NCI-H2107 treated with DMSO at 0.1 percent for 48 hours (cell line): Measurements from ENCODE around the gene CDC42EP3.

Experiments
- DNase-seq: peaks from one replicate; lab custom pipeline; 2025; ENCODE audit not compliant: unreplicated experiment; lab: John Stamatoyannopoulos, UW

The CDC42EP3 gene, protein sequence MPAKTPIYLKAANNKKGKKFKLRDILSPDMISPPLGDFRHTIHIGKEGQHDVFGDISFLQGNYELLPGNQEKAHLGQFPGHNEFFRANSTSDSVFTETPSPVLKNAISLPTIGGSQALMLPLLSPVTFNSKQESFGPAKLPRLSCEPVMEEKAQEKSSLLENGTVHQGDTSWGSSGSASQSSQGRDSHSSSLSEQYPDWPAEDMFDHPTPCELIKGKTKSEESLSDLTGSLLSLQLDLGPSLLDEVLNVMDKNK

GRCh38 chr2:37671009-37671815, at the start of gene CDC42EP3:
CDC42EP3 (minus strand) TSS chr2:37671642; CDS start chr2:37646587, 25,055 bp downstream.
- DNase-seq = no peak

DNA sequence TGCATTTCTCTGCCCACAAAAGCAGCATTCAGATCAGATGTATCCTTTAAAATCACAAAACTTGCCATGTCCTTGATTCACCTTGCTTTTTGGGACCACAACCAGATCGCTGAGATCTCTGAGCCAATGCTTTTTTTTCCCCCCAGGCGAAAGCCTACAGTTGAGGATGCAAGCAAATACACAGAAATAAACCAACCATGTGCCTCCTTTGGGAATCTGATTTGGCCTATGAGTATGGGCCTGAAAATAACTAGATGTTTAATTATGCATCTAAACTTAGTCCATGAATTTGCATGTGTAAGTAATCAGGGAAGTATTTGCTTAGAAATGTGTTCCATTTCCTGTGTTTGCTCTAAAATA, 49.7 kb upstream of the CDC42EP3 start:
- no peak for DNase-seq

DNA sequence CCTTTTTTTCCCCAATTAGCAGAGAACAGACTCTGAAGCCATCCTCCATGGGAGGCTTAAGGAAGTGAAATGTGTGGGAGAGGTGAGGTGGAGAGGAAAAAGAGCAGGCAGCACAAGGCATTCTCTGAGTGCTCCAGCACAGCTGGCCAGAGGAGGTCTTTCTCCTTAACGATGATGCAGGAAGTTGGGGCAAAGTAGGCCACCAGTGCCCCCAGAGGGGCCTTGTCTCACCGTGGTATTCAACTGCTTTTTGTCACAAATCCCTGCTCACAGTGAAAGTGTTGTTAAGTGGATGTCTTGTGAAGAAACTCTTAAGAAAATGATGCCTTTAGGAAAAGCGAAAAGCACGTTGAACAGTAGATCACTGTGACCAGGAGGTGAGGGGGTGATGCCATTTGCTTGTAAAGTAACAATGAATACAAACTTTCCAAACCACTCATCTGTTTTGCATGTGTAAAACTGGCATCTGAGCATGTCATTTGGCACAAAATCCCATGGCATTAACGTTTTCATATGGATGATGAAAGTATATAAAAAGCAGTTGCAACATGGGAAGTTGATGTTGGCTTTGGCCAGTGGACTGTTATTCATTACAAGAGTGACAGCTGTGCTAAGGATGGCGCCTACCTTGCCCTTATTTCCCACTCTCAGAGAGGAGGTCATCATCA, 49.2 kb upstream of the CDC42EP3 start:
- no peak for DNase-seq

- no peak for DNase-seq
Measured at GRCh38 chr2:37718515-37719161, 47.2 kb upstream of the CDC42EP3 start.

DNA sequence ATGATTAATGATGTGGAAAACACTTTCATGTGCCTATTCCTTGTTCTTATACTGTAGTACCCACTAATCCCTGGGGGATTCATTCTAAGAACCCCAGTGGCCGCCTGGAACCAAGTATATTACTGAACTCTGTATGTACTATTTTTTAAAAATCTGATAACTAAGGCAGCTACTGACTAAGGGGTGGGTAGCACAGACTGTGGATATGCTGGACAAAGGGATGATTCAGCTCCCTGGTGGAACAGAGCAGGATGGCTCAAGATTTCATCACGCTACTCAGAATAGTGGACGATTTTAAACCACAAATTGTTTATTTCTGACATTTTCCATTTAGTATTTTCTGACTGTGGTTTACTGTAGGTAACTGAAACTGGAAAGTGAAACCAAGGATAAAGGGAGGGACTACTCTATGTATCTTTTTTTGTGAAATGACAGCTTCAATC, 41.8 kb upstream of the CDC42EP3 start:
- no peak for DNase-seq

GRCh38 chr2:37711831-37712230, 40.4 kb upstream of the CDC42EP3 start:
- no peak for DNase-seq

- DNase-seq = no peak
Measured at GRCh38 chr2:37711308-37711731, 39.9 kb upstream of the CDC42EP3 start.

DNA sequence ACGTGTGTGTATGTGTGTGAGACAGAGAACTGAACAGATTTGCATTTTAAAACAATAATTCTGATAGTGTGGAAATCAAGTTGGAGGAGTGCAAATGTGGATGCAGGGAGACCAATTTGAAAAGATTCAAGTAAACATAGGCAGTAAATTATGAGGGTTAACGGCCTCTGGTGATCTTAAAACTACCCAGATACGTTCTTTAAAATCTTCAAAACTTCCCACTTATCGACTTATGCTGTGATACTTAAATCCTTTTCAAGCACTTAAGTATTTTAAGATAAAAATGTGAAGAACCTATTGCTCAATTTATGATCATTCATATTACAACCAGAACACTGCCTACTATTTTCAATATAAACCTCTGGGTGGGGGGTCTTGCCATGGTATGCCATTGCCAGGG, 37.7 kb upstream of the CDC42EP3 start:
- DNase-seq = no peak

DNA sequence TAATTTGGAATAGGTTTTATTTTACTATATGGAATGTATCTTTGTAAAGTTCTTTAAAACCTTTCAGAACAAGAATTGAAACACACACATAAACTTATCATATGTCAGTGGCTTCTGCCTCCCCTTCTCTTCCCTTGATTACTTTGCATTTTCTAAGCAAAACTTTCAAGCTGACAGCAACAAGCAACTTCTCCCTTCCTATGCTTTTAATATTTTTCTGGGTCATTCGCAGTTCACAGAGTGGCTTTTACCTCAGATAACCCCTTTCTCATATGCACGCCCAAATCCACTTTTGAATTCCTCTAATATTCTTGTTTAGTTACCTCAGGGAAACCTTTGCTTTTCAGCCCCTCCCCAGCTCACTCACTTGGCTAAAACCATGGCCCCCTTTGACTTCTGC, 36.7 kb upstream of the CDC42EP3 start:
- DNase-seq = no peak

DNA sequence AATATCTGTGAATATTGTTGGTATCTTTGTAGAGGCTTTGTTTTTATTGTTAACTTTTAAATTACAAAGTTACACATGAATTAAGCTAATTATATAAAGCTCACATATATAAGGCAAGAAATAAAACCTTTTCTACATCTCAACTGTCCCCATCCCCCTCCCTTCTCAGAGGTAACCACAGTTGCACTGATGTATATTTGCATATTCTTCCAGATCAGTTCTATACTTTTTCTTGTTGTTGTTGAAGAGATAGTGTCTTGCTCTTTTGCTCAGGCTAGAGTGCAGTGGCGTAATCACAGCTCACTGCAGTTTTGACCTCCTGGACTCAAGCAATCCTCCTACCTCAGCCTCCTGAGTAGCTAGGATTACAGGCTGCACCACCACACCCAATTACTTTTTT, 36.0 kb upstream of the CDC42EP3 start:
- DNase-seq = no peak

DNA sequence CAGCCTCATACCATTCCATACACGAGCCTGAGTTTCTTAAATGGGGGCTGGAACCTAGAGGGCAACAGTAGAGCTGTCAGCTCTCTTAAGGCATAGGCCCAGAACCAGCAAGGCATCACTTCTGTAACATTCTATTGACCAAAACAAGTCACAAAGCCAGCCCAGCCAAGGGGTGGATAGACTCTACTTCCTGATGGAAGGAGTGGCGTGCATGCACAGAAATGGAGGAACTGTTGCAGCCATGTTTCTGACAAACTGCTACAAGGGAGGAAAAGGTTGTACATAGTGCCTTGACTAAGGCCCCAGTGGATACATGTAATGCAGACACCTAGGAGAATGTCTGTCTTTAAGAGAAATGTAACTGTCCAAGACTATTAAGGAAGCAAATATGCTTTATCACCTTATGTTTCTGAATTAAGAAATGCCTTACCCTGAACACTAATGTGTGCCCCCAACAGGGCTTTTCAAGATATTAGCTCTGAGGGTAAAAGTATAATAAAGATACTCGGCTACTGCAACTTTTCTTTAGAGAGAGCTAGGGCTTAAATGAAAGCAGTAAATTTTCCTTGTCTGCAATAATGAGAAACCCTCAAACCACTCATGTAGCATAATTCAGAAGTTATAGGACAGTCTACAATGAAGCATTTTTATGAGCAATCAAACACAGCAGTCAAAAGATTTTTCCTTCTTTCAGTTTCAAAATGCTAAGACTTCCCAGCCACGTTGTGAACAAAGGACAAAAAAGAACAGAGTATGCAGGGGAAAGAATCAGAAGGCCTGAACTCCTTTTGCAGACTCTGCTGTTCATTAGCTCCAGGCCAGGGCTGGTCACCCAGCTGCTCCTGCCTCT, 35.1 kb upstream of the CDC42EP3 start:
- DNase-seq = no peak

GRCh38 chr2:37705191-37705590, 33.7 kb upstream of the CDC42EP3 start:
- no peak for DNase-seq

DNA sequence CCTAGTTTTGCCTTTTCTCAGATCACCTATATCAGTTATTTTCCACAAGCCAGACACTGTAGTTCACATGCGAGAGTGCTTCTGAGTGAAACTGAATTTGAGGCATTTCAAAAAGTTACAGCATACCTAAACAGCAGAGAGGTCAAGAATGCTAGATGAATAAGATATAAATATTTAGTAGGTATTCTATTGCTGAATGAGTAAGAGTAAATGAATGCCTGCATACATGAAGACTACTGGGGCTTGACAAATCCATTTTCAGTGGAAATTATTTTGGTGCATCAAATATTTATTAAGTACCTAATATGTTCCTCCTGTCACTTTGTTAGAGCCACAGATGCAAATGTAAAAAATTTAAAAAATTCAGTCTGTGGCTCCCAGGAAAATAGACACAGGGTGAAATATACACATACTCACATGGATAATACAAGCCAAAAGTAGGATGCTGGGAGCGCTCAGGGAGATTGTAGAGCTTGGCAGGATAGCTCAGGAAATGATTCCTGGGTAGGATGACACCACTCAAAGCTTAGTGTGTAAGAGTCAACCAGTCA, 27.6 kb upstream of the CDC42EP3 start:
- no peak for DNase-seq

DNA sequence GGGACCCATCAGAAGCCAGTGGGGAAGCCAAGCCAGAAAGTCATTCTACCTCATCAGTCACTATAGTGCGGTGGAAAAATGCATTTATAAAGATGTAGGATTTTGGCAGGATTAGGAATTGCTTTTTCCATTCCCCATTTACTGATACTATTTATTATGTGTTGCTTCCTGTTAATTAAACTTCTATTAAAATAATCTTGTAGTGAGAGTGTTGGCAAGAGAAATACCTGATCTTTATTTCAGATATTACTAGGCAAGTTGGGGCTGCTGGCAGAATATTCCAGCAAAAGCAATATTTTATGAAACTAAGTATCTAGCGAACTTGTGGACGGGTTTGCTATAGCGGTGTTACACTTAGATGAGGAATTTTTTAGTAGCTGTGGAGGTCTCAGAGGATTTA, 23.9 kb upstream of the CDC42EP3 start:
- no peak for DNase-seq

DNA sequence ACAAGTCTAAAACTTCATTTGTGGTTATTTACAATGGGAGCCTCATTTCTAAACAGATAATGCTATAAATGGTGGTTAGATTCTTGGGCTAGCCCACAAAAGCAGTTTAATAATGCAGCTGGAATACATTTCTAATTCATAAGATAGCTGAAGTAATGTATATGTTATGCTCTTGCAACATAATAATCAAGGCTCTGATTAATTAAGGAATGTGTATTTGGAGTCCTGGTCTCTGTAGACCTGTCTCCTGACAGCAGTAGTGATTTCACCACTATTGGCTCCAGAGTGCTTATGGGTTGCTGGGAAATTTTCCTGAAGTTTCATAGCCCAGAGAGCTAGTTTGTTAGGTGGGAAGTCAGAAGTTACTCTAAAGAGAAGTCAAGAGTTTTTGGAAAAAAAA, 21.3 kb upstream of the CDC42EP3 start:
- no peak for DNase-seq

GRCh38 chr2:37689751-37690150, 18.3 kb upstream of the CDC42EP3 start:
- no peak for DNase-seq

DNA sequence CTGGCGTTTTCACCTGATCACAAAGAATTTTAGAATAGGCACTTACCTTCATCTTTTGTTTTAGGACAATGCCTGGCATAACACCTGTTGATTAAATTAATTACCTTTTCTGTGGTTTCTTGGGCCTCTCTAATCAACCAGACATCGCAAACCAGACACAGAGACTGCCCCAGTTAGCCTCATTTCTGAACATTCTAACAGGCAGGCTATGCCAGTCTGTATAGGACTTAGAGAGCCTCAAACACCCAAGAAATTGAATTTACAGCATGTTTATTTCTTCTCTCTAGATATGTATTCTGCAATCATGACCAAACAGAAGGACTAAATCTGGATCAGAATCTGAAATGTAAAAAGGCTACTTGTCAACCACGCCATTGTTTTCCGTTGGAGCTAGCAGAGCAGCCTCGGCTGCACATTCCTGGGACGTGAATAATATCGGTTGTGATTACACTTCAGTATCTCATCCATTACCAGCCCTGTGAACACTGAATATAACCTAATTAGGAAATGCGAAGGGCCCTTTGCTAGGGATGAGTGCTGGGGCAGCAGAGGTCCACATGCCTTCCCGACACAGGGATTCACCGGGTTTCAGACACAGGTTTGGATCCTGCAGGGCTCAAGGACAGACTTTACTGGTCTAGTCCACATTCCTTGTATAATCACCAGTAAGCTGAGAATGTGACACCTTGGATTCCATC, 17.5 kb upstream of the CDC42EP3 start:
- DNase-seq = no peak

DNA sequence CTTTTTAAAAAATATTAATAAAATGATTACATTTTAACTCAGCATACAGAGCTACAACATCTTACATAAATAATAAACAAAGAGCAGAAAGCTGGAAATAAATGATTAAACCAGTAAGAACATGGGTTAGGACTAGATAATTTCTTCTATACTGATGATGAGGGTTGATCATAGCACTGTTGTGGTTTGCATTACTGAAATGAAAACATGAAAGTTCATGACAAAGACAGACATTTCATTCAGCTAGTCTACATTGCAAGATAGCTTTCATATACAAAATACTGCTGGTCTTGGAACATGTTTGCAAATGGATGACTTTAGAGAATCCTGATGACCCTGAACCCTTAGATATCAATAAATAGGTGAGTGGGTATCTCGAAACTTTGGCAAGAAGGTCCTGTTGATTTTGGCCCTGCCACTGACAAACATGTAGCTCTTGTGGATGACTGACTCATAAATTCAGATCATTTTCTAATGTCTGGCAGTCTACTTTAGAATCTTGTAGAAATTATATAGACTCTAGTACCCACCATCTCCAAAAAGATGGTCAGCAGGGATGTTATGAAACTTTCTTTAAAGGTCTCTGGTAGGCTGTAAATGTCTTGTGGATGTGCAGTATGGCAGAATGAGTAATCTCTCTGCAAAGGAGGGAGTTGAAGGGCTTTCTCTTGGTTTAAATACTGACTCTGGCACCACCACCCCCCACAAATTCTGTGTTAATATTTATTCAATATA, 15.5 kb upstream of the CDC42EP3 start:
- no peak for DNase-seq

DNA sequence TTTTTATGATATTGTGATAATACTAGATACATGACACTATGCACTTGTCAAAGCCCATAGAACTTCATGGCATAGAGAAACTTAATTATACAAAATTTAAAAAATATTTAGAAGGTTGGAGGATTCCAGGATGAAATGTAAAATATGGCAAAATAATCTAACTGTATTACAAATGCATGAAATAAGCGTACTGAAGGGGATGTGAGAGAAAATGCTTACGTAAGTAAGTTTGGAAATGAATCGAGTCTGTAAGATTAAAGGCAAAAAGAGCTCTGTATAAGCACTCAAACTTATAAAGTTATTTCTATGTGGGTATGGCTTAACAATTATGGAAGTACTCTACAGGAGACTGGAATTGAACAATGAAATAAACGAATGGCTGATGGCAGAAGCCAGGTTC, 13.4 kb upstream of the CDC42EP3 start:
- no peak for DNase-seq
